Stimulated activated CD4-positive, alpha-beta T cell treated with anti-CD3 and anti-CD28 coated beads, Interleukin-2, amount 100 ng/mL, for 4 hours (primary cell): ENCODE data around the gene RPRD2.

Source experiments
- DNase-seq: peaks from one replicate; pipeline ENCODE4 v3.0.0-alpha.2; 2020; ENCODE audit warnings: low read depth

RPRD2 gene

DNA sequence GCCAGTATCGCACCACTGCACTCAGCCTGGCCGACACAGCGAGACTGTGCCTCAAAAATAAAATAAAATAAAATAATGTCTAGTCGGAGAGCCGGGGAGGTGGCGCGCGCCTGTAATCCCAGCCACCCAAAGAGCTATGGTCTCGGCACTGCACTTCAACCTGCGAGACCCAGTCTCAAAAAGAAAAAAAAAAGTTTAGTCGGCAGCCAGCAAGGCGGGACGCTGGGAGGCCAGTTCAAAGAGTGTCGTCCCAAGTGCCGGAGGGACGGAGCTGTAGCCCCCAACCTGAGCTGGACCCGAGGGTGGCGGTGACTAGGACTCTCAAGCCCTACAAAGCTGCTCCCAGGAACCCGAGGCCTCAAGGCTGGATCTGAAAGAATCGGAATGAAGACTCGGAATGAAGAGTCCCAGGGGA, 151.0 kb downstream of the RPRD2 start:
- no peak for DNase-seq

DNA sequence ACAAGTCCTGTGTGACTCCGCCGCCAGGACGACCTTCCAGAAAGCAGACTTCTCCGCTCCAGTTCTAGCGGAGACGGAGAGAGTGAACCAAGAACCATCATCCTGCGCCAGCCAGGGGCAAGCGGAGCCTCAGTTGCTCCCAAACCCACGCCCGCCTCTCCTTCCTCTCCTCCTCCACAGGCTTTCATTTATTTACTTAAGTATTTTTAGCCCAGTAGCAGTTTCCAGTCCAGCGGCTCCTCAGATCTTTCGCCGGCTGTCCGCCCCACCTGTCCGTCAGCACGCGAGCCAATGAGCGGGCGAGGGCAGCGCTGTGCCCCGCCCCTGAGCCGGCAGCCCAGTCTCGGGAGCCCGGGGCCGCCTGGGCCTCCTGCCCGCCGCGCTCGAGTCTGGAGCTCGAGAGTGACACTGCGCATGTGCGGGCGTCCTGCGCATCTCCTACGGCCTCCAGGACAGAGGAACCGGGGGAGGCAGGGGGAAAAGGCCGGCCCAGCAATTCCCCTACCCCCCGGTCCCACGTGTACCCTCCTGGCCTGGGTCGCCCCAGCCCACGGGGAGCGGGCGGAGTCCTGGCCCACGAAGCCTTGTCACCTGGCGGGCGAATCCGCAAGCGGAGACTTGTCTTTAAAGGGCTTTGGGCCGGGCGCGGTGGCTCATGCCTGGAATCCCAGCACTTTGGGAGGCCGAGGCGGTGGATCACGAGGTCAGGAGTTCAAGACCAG, 151.5 kb downstream of the RPRD2 start, which contains the start of gene FALEC:
FALEC (plus strand) TSS at position 425 of the 722 bp plus-strand sequence.
- DNase-seq, result peak; percentile 83

DNA sequence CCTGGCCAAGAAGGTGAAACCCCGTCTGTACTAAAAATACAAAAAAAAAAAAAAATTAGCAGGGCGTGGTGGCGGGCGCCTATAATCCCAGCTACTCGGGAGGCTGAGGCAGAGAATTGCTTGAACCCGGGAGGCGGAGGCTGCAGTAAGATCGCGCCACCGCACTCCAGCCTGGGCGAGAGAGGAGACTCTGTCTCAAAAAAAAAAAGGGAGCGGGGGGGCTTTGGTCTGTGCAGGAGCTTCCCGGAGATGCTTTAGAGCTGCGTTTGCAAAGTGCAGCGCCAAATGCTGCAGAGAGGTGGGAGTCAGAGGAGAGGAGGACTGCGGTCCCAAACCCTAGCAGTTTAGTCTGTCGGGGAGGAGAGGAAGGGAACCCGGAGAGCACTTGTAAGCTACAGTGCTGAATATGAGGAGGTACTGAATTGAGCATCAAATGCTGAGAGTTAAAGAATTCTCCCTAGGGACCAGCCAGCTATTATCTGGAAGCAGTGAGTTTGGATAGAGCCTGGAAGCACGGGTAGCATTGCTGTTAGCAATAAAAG, 152.2 kb downstream of the RPRD2 start:
- DNase-seq, result no peak

DNA sequence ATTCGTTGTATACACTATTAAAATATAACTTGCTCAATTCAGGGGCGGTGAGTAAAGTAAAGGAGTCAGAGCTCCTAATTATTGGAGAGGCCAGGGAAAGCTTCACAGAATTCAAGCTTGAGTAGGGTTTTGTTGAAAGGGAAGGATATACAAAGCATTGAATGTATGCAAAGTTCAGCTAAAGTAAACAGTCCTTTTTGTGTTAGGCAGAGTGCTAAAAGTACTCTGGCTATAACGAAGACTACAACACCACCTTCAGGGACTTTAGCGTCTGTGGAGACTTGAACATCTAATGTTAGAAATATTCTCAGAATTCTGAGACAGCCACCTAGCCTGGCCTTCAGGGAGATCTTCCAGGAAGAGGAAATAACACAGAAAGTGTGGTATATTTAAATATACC, 152.7 kb downstream of the RPRD2 start:
- no peak for DNase-seq

DNA sequence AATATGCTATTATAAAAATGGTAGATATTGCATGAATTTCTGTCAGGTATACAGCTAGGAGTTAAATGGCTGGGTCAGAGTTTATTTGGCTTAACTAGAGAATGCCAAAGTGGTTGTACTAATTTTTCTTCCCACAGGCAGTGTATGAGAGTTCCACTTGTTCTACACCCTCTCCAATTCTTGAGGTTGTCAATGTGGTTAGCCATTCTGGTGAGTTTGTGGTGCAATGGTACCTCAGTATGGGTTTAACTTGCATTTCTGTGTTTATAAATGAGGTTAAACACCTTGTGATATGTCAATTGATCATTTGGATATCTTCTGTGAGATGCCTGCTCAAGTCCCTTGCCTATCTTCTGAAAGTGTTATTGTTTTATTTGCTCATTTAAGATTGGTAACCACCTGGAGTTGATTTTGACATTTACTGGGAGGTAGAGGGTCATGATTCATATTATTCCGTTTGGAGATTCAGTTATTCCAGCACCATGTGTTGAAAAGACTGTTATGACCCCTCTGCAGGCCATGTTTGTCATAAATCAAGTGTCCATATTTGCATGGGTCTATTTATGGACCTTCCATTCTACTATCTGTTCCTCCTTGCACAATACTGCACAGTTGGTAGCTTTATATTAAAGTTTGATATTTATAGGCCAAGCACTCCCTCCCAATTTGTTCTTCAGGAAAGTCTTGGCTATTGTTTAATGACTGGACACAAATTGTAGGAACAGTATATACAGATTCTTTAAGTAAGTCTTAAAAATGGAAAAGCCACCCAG, 157.4 kb downstream of the RPRD2 start:
- no peak for DNase-seq

DNA sequence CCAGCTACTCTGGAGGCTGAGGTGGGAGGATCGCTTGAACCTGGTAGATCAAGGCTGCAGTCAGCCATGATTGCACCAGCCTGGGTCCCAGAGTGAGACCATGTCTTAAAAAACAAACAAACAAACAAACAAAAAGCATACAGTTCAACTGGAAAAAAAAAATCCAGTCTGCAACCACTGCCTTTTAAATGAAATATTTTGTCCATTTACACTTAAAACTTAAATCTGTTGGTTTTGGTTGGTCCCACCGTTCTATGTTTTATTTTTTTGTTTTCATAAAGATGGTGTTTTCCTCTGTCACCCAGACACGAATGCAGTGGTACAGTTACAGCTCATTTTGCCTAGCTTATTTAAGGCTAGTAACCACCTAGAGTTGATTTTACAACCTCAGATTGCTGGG, 161.4 kb downstream of the RPRD2 start:
- DNase-seq, result no peak
